ENCODE measurements around the gene PRICKLE2.

GRCh38 chr3:64083575-64083974, 141.7 kb downstream of the PRICKLE2 start:
- TF ChIP-seq POLR2A (IDR thresholded peaks at IDR 0.05) = no peak
- no peak for TF ChIP-seq CTCF (IDR thresholded peaks at IDR 0.05)

Data from testis (tissue), 2 donors.